SK-N-MC (cell line): ENCODE measurements around the gene MRAS.

Source experiments
- EZH2 ChIP-seq: fragments of 200-600 bp; sonication (generic); IDR thresholded peaks from one replicate; pipeline ENCODE4 v1.6.1; 2017; ENCODE audit warnings: antibody characterized with exemption
- POLR2AphosphoS5 ChIP-seq: IDR thresholded peaks from 2 replicates; pipeline ENCODE4 v1.6.1; 2012; ENCODE audit warnings: mild to moderate bottlenecking, low read depth, low read length, borderline replicate concordance

- TF ChIP-seq EZH2 (no peak), POLR2AphosphoS5 (no peak)
Observed at GRCh38 chr3:138435840-138436239, 87.5 kb downstream of the MRAS start.
